ENCODE data around the gene SLC22A2. TPM values are rescaled to one million over a fixed set of nuclear protein-coding genes. Genes with fewer than 3 reads are reported as not detected.

The SLC22A2 gene
- polyA plus RNA-seq, 1 experiment: not detected

DNA sequence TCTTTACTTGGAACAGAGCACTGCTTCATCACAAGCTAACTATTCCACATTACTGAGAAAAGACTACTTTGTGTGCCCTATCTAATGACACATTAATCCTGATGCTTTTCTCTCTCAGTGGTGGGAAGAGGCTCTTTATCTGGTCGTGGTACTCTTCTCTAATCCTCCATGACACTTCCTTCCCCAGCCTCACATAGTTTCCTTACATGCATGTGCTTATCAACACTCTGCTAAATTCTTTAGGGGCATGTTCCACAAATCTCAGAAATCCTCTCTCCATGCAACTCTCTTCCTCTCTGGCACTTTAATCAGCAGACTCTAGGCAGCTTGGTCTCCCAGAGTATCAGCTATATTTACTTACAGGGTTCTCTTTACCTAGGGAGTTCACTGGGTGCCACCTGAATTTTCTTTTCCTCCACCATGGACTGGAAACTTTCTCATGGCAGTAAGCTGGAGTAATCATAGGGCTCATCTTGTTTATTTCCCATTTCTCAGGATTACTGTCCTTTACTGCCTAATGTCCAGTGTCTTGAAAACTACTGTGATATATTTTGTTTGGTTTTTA lies 27.0 kb upstream of the SLC22A2 start:
- no peaks in the 10 kb centered on the region for H3K36me3 ChIP-seq (ENCODE audit: control insufficient read depth, insufficient read depth, low read length)
- H3K4me3 ChIP-seq (ENCODE audit: low read depth, low read length): no peak overlapping the region
- CTCF ChIA-PET: no interaction called here
- no peaks in the 10 kb centered on the region for H3K27me3 ChIP-seq (ENCODE audit: control insufficient read depth, insufficient read depth, low read length)
- POLR2A ChIA-PET: no interaction called here
- no peak for DNase-seq (ENCODE audit: low read depth)
- TF ChIP-seq, protein P1, sequence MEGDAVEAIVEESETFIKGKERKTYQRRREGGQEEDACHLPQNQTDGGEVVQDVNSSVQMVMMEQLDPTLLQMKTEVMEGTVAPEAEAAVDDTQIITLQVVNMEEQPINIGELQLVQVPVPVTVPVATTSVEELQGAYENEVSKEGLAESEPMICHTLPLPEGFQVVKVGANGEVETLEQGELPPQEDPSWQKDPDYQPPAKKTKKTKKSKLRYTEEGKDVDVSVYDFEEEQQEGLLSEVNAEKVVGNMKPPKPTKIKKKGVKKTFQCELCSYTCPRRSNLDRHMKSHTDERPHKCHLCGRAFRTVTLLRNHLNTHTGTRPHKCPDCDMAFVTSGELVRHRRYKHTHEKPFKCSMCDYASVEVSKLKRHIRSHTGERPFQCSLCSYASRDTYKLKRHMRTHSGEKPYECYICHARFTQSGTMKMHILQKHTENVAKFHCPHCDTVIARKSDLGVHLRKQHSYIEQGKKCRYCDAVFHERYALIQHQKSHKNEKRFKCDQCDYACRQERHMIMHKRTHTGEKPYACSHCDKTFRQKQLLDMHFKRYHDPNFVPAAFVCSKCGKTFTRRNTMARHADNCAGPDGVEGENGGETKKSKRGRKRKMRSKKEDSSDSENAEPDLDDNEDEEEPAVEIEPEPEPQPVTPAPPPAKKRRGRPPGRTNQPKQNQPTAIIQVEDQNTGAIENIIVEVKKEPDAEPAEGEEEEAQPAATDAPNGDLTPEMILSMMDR (IDR thresholded peaks at IDR 0.05; ENCODE audit: insufficient read depth, low read depth, low read length): no peak

DNA sequence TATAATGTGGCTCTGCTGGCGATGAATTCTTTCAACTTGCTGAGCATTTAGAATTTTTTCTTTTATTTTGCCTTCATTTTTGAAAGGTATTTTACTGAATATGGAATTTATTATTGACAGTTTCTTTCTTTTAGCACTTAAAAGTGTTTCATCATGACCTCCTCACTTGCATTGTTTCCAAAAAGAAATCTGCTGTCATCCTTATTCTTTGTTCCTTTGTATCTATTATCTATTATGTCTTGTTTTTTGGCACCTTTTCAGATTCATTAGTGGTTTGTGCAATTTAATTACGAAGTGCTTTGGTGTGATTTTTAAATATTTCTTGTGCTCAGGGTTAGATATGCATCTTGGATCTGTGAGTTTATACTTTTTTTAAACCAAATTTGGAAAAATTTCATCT lies 26.0 kb upstream of the SLC22A2 start:
- Histone ChIP-seq H3K36me3 (ENCODE audit: control insufficient read depth, insufficient read depth, low read length) (no peaks in the 10 kb centered on the region), H3K27me3 (ENCODE audit: control insufficient read depth, insufficient read depth, low read length) (no peaks in the 10 kb centered on the region), H3K4me3 (ENCODE audit: low read depth, low read length) (no peak overlapping the region)
- TF ChIP-seq, protein P1 (IDR thresholded peaks at IDR 0.05; ENCODE audit: insufficient read depth, low read depth, low read length): no peak
- no peak for DNase-seq (ENCODE audit: low read depth)
- ChIA-PET POLR2A (no interaction called here), CTCF (no interaction called here)

DNA sequence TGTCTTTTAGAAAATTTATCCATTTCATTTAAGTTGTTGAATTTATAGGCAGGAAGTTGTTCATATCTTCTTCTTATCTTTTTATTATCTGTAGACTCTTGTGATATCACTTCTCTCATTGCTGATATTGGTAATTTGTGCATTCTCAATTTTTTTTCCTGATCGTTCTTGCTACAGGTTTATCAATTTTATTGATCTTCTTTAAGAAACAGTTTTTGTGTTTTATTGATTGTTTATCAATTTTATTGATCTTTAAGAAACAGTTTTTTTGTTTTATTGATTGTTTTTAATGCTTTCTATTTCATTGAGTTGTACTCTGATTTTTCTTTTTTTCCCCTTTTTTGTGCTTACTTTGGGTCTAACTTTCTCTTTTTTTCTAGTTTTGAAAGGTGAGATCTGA lies 23.8 kb upstream of the SLC22A2 start:
- ChIA-PET CTCF (no interaction called here), POLR2A (no interaction called here)
- Histone ChIP-seq H3K36me3 (ENCODE audit: control insufficient read depth, insufficient read depth, low read length) (no peaks in the 10 kb centered on the region), H3K27me3 (ENCODE audit: control insufficient read depth, insufficient read depth, low read length) (no peaks in the 10 kb centered on the region), H3K4me3 (ENCODE audit: low read depth, low read length) (no peak overlapping the region)
- DNase-seq (ENCODE audit: low read depth): no peak
- TF ChIP-seq, protein P1 (IDR thresholded peaks at IDR 0.05; ENCODE audit: insufficient read depth, low read depth, low read length): no peak

DNA sequence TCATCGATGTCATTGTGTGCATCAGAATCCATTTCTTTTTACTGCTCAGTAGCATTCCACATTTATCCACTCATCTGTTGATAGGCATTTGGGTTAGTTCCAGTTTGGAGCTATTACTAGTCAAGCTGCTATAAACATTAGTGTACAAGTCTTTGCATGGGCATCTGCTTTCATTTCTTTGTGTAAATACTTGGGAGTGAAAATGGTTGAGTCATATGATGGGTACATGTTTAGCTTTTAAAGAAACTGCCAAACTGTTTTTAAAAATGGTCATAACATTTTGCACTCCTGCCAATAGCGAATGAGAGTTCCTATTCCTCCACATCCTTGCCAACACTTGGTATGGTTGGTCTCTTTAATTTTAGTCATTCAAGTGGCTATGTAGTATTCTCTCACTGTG lies 21.2 kb upstream of the SLC22A2 start:
- Histone ChIP-seq H3K36me3 (ENCODE audit: control insufficient read depth, insufficient read depth, low read length) (no peaks in the 10 kb centered on the region), H3K27me3 (ENCODE audit: control insufficient read depth, insufficient read depth, low read length) (no peaks in the 10 kb centered on the region), H3K4me3 (ENCODE audit: low read depth, low read length) (no peak overlapping the region)
- ChIA-PET CTCF (no interaction called here), POLR2A (no interaction called here)
- TF ChIP-seq, protein P1 (IDR thresholded peaks at IDR 0.05; ENCODE audit: insufficient read depth, low read depth, low read length): no peak
- no peak for DNase-seq (ENCODE audit: low read depth)

DNA sequence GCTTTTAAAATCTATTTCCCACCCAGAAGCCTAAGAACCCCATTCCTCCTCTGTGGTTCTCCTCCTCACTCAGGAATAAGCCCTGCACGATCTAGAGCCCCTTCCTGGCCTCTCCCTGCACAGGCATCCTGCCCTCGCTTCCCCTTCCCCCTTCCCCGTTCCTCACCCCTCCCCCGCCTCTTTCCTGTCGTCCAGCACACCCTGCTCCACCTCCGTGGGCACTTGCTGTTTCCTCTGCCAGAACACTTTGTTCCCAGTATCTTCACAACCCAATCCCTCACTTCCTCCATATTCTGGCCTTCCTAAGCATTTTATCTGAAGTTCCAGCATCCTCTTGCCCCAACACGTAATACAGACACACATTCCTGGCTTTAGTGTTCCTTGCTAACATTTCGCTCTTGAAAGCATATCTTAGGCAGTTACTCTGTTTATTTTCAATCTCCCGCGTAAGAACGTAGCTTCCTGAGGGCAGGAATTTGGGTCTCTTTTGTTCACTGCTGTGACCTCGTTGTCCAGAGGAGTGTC lies 20.2 kb upstream of the SLC22A2 start:
- POLR2A ChIA-PET: no interaction called here
- no peaks in the 10 kb centered on the region for H3K27me3 ChIP-seq (ENCODE audit: control insufficient read depth, insufficient read depth, low read length)
- CTCF ChIA-PET: no interaction called here

More for the DNA sequence above, 20.2 kb upstream of the SLC22A2 start:
- H3K4me3 ChIP-seq (ENCODE audit: low read depth, low read length): no peak overlapping the region
- TF ChIP-seq, protein P1 (IDR thresholded peaks at IDR 0.05; ENCODE audit: insufficient read depth, low read depth, low read length): no peak
- no peaks in the 10 kb centered on the region for H3K36me3 ChIP-seq (ENCODE audit: control insufficient read depth, insufficient read depth, low read length)
- DNase-seq (ENCODE audit: low read depth): no peak

Measured in BJ (cell line).